Measurements from ENCODE around the gene AMFR. TPM values are rescaled to one million over a fixed set of nuclear protein-coding genes. Genes with fewer than 3 reads are reported as not detected.

Gene AMFR
- total RNA-seq, 1 donor from 2014 or later = 266 TPM

DNA sequence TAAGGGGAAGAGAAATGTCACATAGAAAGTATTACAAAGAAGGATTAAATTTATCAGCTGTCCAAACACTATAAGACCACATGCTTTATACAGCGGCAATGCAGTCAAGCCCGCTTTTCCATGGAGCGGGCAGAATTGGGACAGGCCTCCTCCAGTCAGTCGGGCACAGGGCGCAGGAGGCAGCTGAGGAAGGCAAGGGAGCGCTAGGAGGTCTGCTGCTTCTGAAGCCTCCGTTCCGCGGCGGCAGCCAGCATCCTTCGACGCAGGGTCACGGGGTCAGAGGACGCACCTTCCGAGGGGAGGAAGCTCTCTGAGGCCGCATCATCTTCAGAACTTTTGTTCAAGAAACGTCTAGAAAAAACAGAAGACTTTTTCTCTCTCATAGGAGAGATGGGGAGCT is 62.6 kb downstream of the AMFR start:
- DNase-seq = no peak

- DNase-seq = no peak
Observed at GRCh38 chr16:56362057-56362655, 63.2 kb downstream of the AMFR start.

GRCh38 chr16:56360117-56361008 is 65.0 kb downstream of the AMFR start:
- no peak for DNase-seq

DNA sequence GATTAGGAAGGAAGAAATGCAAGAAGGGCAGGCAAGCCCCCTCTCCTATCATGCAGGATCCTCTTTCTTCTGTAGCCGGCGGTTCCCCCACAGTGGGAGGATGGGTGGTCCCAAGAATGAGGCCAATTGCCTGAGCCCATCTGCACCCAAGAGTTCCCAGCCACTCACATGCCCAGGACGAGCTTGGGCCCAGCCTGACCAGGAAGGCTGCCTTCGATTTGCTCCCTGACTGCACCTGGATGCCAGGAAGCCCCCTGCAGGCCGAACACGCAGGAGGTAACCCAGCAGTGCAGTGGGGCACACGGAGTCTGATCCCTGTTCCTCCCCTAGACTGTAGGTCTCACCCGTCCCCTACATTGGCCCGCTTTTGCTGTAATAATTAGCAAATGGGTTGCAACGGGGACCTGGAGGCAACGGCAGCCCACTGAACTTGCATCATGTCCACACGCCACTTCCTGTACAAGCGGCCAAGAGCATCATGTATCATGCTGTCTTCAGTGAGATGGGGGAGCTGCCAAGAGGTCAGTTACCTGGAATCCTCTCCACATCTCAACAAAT is 67.5 kb downstream of the AMFR start:
- no peak for DNase-seq

GRCh38 chr16:56357241-56357764 is 68.0 kb downstream of the AMFR start:
- no peak for DNase-seq

DNA sequence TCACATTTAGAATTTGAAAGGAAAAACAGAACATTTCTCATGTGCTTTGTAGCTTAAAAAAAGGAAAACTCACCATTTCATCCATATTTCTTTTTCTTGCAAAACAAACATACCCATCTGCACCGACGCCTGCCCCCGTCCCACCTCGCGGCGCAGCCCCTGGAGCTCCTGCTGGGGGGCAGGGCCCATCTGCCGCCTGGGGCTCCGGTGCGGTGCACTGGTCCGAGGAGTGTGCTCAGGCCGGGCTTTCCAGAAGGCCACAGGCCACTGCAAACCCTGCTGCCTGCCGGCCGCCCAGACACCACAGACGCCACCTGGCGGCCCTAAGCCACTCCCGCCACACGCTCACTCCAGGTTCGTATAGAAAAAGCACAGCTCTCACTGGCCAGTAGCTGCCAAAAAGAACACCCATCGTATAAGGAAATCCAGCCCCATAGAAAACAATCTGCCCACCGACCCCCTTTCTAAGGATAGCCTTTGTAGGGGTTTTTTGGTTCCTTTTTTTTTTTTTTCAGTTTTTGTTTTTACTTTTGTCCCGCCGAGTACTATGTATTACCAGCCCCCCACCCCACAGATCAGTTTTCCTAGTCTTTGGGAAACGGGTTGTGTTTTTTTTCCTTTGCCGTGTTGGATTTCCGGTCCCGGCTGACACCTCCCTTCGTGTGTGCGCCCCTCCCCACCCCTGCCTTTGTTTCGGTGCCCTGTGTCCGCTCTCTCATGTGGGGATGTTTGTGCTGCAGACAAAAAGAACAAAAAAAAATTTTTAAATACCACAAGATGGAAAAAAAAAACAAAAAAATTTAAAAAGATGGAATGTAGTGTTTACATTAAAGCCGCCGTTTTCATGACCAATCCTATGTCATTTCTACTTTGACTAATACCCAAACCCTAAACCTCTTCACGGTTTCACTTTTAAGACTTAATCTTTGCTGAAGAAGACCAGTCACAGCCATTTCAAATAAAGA is 68.8 kb downstream of the AMFR start:
- DNase-seq = no peak

GRCh38 chr16:56355786-56356275 is 69.5 kb downstream of the AMFR start:
- DNase-seq = no peak

DNA sequence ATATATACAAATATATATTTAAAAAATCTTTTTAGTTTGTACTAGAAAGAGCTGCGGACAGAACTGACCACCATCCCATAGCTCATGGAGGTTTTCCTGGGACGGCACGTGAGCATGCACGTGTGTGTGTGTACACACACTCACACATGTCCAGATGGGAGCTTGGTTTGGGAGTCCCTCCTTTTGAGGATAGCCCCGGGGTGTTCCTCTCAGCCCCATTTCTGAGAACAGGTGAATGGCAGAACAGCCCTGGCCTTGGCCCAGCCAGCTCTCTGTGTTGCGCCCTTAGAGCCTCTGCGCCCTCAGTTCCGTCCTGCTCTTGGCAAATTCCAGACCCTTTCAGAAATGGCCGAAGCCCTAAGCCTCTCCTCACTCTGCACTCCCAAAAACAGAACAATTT is 70.1 kb downstream of the AMFR start:
- DNase-seq = no peak

DNA sequence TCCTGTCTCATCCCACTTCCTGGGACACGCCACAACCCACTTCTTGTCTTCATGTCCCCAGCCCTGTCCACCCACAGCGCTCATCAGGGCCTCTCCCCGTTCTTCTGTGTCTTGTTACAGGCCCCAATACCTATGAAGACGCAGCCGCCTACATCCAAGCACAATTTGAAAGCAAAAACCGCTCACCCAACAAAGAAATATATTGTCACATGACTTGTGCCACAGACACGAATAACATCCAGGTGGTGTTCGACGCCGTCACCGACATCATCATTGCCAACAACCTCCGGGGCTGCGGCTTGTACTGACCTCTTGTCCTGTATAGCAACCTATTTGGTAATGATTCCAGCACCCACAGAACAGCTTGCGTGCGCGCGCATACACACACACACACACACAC is 70.6 kb downstream of the AMFR start:
- no peak for DNase-seq

DNA sequence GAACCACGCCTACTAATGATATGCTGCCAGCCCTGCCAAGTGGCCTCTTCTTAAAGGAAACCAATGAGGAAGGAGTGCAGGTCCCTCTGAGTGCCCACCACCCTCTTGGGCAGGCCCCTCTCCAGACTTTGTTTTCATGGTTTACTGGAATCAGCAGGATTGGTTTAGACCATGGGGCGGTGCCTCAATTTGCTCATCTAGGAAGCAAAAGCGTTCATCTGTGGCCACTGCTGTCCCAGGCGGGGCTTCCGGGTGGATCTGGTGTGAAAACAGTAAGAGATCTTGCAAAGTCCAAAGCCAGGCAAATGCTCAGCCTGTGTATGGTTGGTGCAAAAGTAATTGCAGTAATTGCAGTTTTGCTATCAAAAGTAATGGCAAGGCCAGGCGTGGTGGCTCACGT is 71.3 kb downstream of the AMFR start:
- no peak for DNase-seq

GRCh38 chr16:56353054-56353921 is 72.1 kb downstream of the AMFR start:
- no peak for DNase-seq

DNA sequence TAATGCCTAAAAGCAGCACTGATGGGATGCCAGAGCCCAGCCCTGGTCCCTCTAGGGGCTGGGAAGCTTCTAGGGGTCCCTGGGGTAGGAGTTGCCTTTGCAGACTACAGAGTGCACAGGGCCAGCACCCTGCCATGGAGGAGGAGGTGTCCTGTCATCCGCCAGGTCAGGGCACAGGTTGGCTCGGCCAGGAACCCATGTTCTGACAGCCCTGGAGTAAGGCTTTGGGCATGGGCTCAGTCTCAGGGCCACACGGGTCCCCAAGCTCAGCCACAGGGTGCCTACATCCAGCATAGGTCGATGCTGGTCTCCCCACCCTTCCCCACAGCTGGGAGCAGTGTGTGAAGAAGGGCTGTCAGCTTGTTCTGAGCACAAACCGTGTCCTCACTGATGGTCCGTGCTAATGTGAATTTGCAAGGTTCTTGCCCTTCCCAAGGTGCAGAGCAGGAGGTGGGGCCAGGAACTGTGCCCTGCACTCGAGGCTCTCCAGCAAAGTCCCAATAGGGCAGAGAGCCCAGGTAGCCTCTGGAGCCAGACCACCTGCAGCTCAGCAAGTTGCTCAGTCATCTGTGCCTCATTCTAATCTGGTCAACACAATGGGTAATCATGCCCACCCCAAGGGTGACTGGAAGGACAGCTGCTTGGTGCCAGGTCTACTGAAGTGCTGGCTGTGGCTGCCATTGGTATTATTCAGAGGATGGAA is 72.8 kb downstream of the AMFR start:
- no peak for DNase-seq

DNA sequence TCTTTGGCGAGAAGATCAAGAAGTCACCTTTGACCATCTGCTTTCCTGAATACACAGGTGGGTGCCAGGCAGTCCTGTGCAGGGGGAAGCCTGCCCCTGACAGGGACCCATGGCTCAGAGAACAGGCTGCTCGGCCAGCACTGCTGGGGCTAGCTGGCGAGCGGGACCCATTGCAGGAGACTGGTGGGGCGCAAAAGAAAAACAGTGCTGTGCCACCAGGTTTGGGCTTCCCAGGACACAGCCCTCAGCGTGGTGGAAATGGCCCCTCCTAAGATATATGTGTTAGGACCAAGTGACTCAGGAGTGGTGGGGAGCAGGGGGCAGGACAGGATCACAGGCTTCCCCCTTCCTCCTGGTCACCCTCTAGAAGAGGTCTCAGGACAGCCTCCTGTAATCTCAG is 73.9 kb downstream of the AMFR start:
- DNase-seq = no peak

DNA sequence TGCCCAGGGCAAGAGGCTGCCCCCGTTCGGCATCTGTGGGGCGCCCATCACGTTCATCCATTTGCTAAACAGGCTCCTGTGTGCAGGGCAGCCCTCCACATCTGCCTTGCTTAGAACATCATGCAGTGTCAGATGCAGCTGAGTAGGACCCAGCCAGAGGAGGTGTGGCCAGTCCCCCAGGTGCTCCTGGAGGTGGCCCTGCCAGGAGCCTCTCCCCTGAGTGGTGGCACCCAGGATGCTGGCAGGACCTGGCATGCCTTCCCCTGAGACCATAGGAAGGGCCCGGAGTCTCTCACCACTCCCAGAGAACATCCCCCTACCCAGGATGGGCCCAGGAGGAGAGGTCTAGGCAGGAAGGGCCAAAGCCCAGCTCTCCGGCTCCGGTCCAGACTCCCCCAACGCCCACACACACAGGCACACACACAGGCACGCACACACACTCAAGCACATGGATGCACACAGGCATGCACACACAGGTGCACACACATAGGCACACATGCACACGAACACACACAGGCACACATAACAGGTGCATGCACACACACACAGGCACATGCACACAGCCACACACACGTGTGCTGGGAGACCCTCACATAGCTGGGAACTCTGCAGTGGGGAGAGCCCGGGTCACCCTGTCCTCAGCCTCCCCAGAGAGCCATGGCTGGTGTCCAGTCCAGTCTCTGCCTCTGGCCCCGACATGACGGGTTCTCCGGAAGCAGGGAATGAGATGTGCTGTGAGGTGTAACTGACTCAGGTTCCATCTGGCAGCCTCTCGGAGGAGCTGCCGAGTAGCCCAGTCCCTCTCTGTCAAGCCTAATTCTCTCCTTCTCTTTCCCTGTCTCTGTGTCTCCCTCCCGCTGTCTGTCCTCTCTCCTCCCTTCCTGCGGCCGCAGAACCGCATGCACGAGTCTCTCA is 74.6 kb downstream of the AMFR start:
- DNase-seq = no peak

- DNase-seq = no peak
Observed at GRCh38 chr16:56349711-56350161, 75.6 kb downstream of the AMFR start.

- no peak for DNase-seq
Observed at GRCh38 chr16:56349086-56349415, 76.3 kb downstream of the AMFR start.

- no peak for DNase-seq
Observed at GRCh38 chr16:56348168-56349085, 76.9 kb downstream of the AMFR start.

DNA sequence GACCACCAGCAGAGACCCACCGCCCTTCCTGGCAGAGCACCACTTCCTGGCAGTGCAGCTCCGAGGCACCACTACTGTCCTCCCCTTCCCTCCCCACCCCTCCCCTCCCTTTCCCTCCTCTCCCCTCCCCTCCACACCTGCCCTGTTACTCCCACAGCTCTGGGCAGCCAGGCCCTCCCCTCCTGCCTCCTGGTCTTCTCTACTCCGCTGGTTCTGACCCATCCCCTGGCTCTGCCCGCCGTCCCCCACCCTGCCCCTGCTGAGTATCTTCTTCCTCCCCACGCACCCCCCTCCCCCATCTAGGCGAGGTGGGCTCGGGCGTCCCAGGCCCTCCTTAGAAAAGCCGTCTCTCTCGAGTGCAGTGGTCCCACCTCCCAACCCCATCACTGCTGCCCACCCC is 77.7 kb downstream of the AMFR start:
- no peak for DNase-seq

Measured in occipital lobe (tissue), 2 donors.